Endothelial cell of umbilical vein (primary cell): Measurements from ENCODE around the gene ARID3B. TPM values are rescaled to one million over a fixed set of nuclear protein-coding genes. Genes with fewer than 3 reads are reported as not detected.

Experiments
- BruUV-seq: library from RNA; stranded (reverse); fragments of 400-500 nt; replicated peaks from 2 replicates; lab custom pipeline; 2021; lab: Mats Ljungman, UMichigan
- CTCF ChIA-PET: fragments of 300-600, 350-600 bp; sonication (Branson Sonifier 250); formaldehyde crosslinking; loops from one replicate; lab custom pipeline; 2021; ENCODE audit warnings: antibody characterized with exemption, inconsistent platforms; lab: Charles Lee
- POLR2A ChIA-PET: fragments of 300-600, 350-600 bp; sonication (Branson Sonifier 250); formaldehyde crosslinking; loops from one replicate; lab custom pipeline; 2021; ENCODE audit warnings: antibody characterized with exemption, inconsistent platforms; lab: Charles Lee
- DNase-seq: peaks from one replicate; pipeline ENCODE4 v3.0.0-alpha.2; 2011; ENCODE audit warnings: low read depth, low spot score
- FAIRE-seq: peaks from 2 replicates; lab custom pipeline; 2011; peaks lifted over from hg19 to GRCh38; lab: Jason Lieb, UNC
- H2AFZ ChIP-seq: 2 replicates; pipeline ENCODE4 v1.6.0; 2012; ENCODE audit warnings: low read depth, low read length, control low read depth, inconsistent platforms
- H3K27ac ChIP-seq: 2 replicates; pipeline ENCODE4 v1.5.1; 2011; ENCODE audit warnings: low read depth, mild to moderate bottlenecking, control low read depth, low read length, moderate library complexity; ENCODE audit not compliant: insufficient read depth
- H3K27me3 ChIP-seq, 2 experiments: 2 replicates each; pipeline versions ENCODE4 v1.6.0 to v1.6.1; 2011; ENCODE audit warnings: low read length in 2 of 2, mixed read lengths in 1 of 2; ENCODE audit not compliant: control insufficient read depth in 2 of 2, insufficient read depth in 2 of 2
- H3K36me3 ChIP-seq, 2 experiments: 2 replicates in 1 of 2; 3 replicates in 1 of 2; pipeline ENCODE4 v1.5.1; 2011; ENCODE audit warnings: low read length in 2 of 2, mild to moderate bottlenecking in 1 of 2, moderate library complexity in 1 of 2; ENCODE audit not compliant: control insufficient read depth in 2 of 2, insufficient read depth in 2 of 2; ENCODE audit errors: extremely low read depth in 1 of 2
- H3K4me1 ChIP-seq: 3 replicates; pipeline ENCODE4 v1.5.1; 2011; ENCODE audit warnings: mild to moderate bottlenecking, low read length; ENCODE audit not compliant: control insufficient read depth, insufficient read depth; ENCODE audit errors: extremely low read depth
- H3K4me2 ChIP-seq: 2 replicates; pipeline ENCODE4 v1.6.1; 2011; ENCODE audit warnings: low read length, control low read depth, mixed read lengths; ENCODE audit not compliant: insufficient read depth
- H3K4me3 ChIP-seq, 3 experiments: fragments of 200-600 bp in 1 of 3; sonication (generic), shearing (Covaris generic) in 1 of 3; replicated peaks in 1 of 3; 2 replicates each; pipeline ENCODE4 v1.5.1; 2011 to 2016; ENCODE audit warnings: control low read depth in 3 of 3, low read length in 3 of 3, mild to moderate bottlenecking in 2 of 3, inconsistent platforms in 1 of 3, low read depth in 1 of 3, moderate library complexity in 1 of 3; ENCODE audit not compliant: insufficient read depth in 1 of 3
- H3K79me2 ChIP-seq: 2 replicates; pipeline ENCODE4 v1.6.0; 2012; ENCODE audit warnings: low read length, inconsistent platforms; ENCODE audit not compliant: control insufficient read depth, insufficient read depth
- H3K9ac ChIP-seq: replicated peaks from 2 replicates; pipeline ENCODE3; 2011; ENCODE audit warnings: low read length, control low read depth; ENCODE audit not compliant: insufficient read depth; ENCODE audit errors: extremely low read depth
- H3K9me1 ChIP-seq: replicated peaks from 3 replicates; pipeline ENCODE4 v1.6.0; 2011; ENCODE audit warnings: mild to moderate bottlenecking, low read length; ENCODE audit not compliant: control insufficient read depth, insufficient read depth; ENCODE audit errors: extremely low read depth
- H3K9me3 ChIP-seq: replicated peaks from 2 replicates; pipeline ENCODE4 v1.5.1; 2012; ENCODE audit warnings: low read length, inconsistent platforms; ENCODE audit not compliant: control insufficient read depth, insufficient read depth
- H4K20me1 ChIP-seq: replicated peaks from 2 replicates; pipeline ENCODE3; 2011; ENCODE audit warnings: mild to moderate bottlenecking, low read length; ENCODE audit not compliant: control insufficient read depth, insufficient read depth; ENCODE audit errors: extremely low read depth
- EZH2 ChIP-seq: IDR thresholded peaks from 2 replicates; pipeline ENCODE4 v1.6.1; 2012; ENCODE audit warnings: borderline replicate concordance, low read depth, mild to moderate bottlenecking, moderate library complexity, low read length, inconsistent platforms; ENCODE audit not compliant: severe bottlenecking
- FOS ChIP-seq: IDR thresholded peaks from 2 replicates; pipeline ENCODE4 v1.6.1; 2011; ENCODE audit warnings: mild to moderate bottlenecking, low read length, moderate library complexity, borderline replicate concordance; ENCODE audit not compliant: insufficient read depth
- GATA2 ChIP-seq: IDR thresholded peaks from 2 replicates; pipeline ENCODE4 v1.7.0; 2011; ENCODE audit warnings: low read depth, mild to moderate bottlenecking, moderate library complexity, mixed read lengths, low read length; ENCODE audit not compliant: insufficient read length, insufficient read depth
- JUN ChIP-seq: IDR thresholded peaks from 2 replicates; pipeline ENCODE4 v1.6.1; 2011; ENCODE audit warnings: borderline replicate concordance, low read depth; ENCODE audit not compliant: insufficient read length, insufficient read depth
- MYC ChIP-seq: IDR thresholded peaks from one replicate; pipeline ENCODE4 v1.6.1; 2011; ENCODE audit warnings: mild to moderate bottlenecking, low read depth, low read length
- POLR2A ChIP-seq: IDR thresholded peaks from 2 replicates; pipeline ENCODE4 v1.6.1; 2012; ENCODE audit warnings: low read depth, mild to moderate bottlenecking, control low read depth, low read length
- POLR2AphosphoS5 ChIP-seq: IDR thresholded peaks from 2 replicates; pipeline ENCODE4 v1.6.1; 2012; ENCODE audit warnings: low read depth, mild to moderate bottlenecking, control low read depth, low read length, moderate library complexity; ENCODE audit not compliant: insufficient read depth
- dilution Hi-C: fragments of 300-500 bp; cut with MboI; formaldehyde crosslinking; loops from one replicate; pipeline ENCODE4 v1.15.0; 2019; ENCODE audit warnings: low sequenced_read_pairs; ENCODE audit not compliant: extremely low pct_ligation_motif_present
- intact Hi-C: fragments of 100-400 bp; cut with micrococcal nuclease; formaldehyde crosslinking; loops from one replicate; pipeline ENCODE4 v1.10.0; 2022
- polyA plus RNA-seq, 4 experiments: library from polyadenylated mRNA; depleted of rRNA in 3 of 4; stranded (reverse) in 3 of 4; unstranded in 1 of 4; fragments of >200 nt; gene quantifications; 2 replicates each; pipeline versions ENCODE4 v1.2.1 to v1.2.3, GENCODE V29; 2011 to 2012; ENCODE audit warnings: missing spikeins in 1 of 4
- total RNA-seq: library from RNA; stranded (reverse); gene quantifications from 2 replicates; pipeline ENCODE4 v1.2.3, GENCODE V29; 2021
- TF ChIP-seq, protein P1 (sequence below), 2 donors: IDR thresholded peaks; 1 replicate in 1 of 2; 2 replicates in 1 of 2; pipeline ENCODE4 v1.5.1; 2011; ENCODE audit warnings: low read length in 2 of 2, mild to moderate bottlenecking in 2 of 2, moderate library complexity in 2 of 2, control low read depth in 1 of 2, inconsistent platforms in 1 of 2, low read depth in 1 of 2; ENCODE audit not compliant: insufficient read depth in 1 of 2; ENCODE audit errors: extremely low read depth in 1 of 2
- TF ChIP-seq, protein P2 (sequence below): IDR thresholded peaks from 2 replicates; pipeline ENCODE4 v1.6.1; 2011; ENCODE audit not compliant: insufficient read depth, insufficient read length

The ARID3B gene
- total and polyA plus RNA-seq, 2 donors (not counting 3 experiments of a cell fraction or from before 2014, with no cell fraction given) = 6.2 to 10.0 TPM

DNA sequence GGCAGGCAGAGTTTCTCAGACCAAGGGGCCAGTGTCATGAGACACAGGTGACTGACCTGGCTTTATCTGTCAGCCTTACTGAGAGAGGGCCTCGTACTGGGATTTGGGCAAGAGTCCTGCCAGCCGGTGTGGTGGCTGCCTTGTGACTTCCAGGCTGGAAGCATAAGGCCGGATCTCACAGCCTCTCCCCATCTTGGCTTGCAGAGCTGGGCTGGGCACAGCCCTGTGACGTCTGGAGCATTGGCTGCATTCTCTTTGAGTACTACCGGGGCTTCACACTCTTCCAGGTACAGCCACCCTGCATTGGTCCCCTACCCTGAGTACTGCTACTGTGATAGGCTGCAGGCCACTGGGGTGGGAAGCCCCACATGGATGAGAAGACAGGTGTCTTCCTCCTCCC, 86.7 kb downstream of the ARID3B start:
- FAIRE-seq (no peak), DNase-seq (no peak)
- ChIA-PET CTCF (interaction anchor here (2.2 to 2.7 kb wide), 2 partner anchors 141 to 144 kb away, joined by 8 to 12 read pairs; no protein-coding TSS in a partner anchor), POLR2A (no interaction called here)
- Histone ChIP-seq H3K9me3 (no peaks in the 10 kb centered on the region), H3K9me1 (no peaks in the 10 kb centered on the region), H3K4me2 (no peak overlapping the region), H3K9ac (no peak overlapping the region), H3K27me3 (no peaks in the 10 kb centered on the region), H3K4me3 (no peak overlapping the region), H2AFZ (no peak overlapping the region), H3K36me3 (peaks cover 23 to 78% of the 10 kb centered on the region in 2 experiments), H3K27ac (no peak overlapping the region), H3K79me2 (peaks cover 3% of the 10 kb centered on the region), H3K4me1 (no peaks in the 10 kb centered on the region), H4K20me1 (peaks cover 1% of the 10 kb centered on the region)
- dilution Hi-C loops (loop anchor here (25.0 kb wide), 1 partner anchor 135 kb away; no protein-coding TSS in a partner anchor), intact Hi-C loops (no loop called here)
- TF ChIP-seq MYC (no peak), POLR2A (no peak), GATA2 (no peak), EZH2 (no peak), FOS (no peak), POLR2AphosphoS5 (no peak), JUN (no peak)
- TF ChIP-seq, protein P1, sequence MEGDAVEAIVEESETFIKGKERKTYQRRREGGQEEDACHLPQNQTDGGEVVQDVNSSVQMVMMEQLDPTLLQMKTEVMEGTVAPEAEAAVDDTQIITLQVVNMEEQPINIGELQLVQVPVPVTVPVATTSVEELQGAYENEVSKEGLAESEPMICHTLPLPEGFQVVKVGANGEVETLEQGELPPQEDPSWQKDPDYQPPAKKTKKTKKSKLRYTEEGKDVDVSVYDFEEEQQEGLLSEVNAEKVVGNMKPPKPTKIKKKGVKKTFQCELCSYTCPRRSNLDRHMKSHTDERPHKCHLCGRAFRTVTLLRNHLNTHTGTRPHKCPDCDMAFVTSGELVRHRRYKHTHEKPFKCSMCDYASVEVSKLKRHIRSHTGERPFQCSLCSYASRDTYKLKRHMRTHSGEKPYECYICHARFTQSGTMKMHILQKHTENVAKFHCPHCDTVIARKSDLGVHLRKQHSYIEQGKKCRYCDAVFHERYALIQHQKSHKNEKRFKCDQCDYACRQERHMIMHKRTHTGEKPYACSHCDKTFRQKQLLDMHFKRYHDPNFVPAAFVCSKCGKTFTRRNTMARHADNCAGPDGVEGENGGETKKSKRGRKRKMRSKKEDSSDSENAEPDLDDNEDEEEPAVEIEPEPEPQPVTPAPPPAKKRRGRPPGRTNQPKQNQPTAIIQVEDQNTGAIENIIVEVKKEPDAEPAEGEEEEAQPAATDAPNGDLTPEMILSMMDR (IDR thresholded peaks at IDR 0.05; ENCODE audit: extremely low read depth in 1 of 2, insufficient read depth in 1 of 2, low read depth in 1 of 2, low read length in 2 of 2) = no peak
- TF ChIP-seq, protein P2, sequence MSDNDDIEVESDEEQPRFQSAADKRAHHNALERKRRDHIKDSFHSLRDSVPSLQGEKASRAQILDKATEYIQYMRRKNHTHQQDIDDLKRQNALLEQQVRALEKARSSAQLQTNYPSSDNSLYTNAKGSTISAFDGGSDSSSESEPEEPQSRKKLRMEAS = no peak
- no TSS peak for BruUV-seq
